Thymus (tissue), 11 donors: ENCODE data around the gene C3orf52. TPM values are rescaled to one million over a fixed set of nuclear protein-coding genes. Genes with fewer than 3 reads are reported as not detected.
A peak's percentile ranks its signal among the peaks of the same experiment; 100 is the strongest.

Experiments
- DNase-seq, 9 donors: peaks; one replicate each; pipeline ENCODE4 v3.0.0-alpha.2; 2013; ENCODE audit warnings: low spot score in 9 of 9, low read depth in 6 of 9, missing footprints in 1 of 9
- H3K27ac ChIP-seq, 2 donors: one replicate each; pipeline ENCODE4 v1.5.1; 2013; ENCODE audit warnings: control low read depth in 1 of 2, low read depth in 1 of 2, low read length in 1 of 2, mild to moderate bottlenecking in 1 of 2, moderate library complexity in 1 of 2
- H3K27me3 ChIP-seq, 2 donors: one replicate each; pipeline ENCODE4 v1.5.1; 2013; ENCODE audit warnings: low read length in 1 of 2; ENCODE audit not compliant: control insufficient read depth in 2 of 2, insufficient read depth in 1 of 2
- H3K36me3 ChIP-seq, 2 donors: one replicate each; pipeline ENCODE4 v1.5.1; 2013; ENCODE audit warnings: low read length in 1 of 2, mild to moderate bottlenecking in 1 of 2, moderate library complexity in 1 of 2; ENCODE audit not compliant: control insufficient read depth in 2 of 2, insufficient read depth in 2 of 2
- H3K4me1 ChIP-seq, 2 donors: one replicate each; pipeline ENCODE4 v1.5.1; 2013; ENCODE audit warnings: low read length in 2 of 2; ENCODE audit not compliant: control insufficient read depth in 2 of 2, insufficient read depth in 2 of 2
- H3K4me3 ChIP-seq, 2 donors: one replicate each; pipeline ENCODE4 v1.5.1; 2013; ENCODE audit warnings: low read length in 2 of 2, control low read depth in 1 of 2, mild to moderate bottlenecking in 1 of 2
- H3K9me3 ChIP-seq, 2 donors: one replicate each; pipeline ENCODE4 v1.5.1; 2013; ENCODE audit warnings: low read length in 1 of 2, mild to moderate bottlenecking in 1 of 2; ENCODE audit not compliant: control insufficient read depth in 2 of 2, insufficient read depth in 1 of 2
- WGBS: extraction: QIAGEN DNeasy Blood & Tissue Kit; methylation state at CpG from one replicate; pipeline ENCODE4 v1.1.7; 2013; 5-methylcytosine and 5-hydroxymethylcytosine counted together
- polyA plus RNA-seq: library from polyadenylated mRNA; stranded (reverse); fragments of 200-250 nt; gene quantifications from one replicate; pipeline ENCODE4 v1.2.3, GENCODE V29; 2013
- total RNA-seq: library from RNA; stranded (reverse); fragments of 120-200 nt; gene quantifications from one replicate; pipeline ENCODE4 v1.2.4, GENCODE V29; 2013
- donor health status: healthy.

C3orf52 gene
- total and polyA plus RNA-seq, 2 donors, result 5.8 to 9.9 TPM

- peaks cover 0 to 5% of the 10 kb centered on the region in 2 donors for H3K36me3 ChIP-seq
- H3K9me3 ChIP-seq, result no peaks in the 10 kb centered on the region
- DNase-seq, result no peak
- no peak overlapping the region for H3K4me3 ChIP-seq
- H3K4me1 ChIP-seq, result peaks cover 27 to 43% of the 10 kb centered on the region in 2 donors
- peaks cover 0 to 7% of the 10 kb centered on the region in 2 donors for H3K27me3 ChIP-seq
- WGBS, result 86% methylated on average over 6 of the region's 6 CpGs
- no peak overlapping the region for H3K27ac ChIP-seq
These were observed 4.8 kb downstream of the C3orf52 start for GRCh38 chr3:112090887-112091586.

GRCh38 chr3:112092496-112093179, 6.4 kb downstream of the C3orf52 start:
- H3K36me3 ChIP-seq, result peaks cover 0 to 5% of the 10 kb centered on the region in 2 donors
- WGBS, result 74% methylated on average over 6 of the region's 6 CpGs
- no peak overlapping the region for H3K4me3 ChIP-seq
- no peaks in the 10 kb centered on the region for H3K27me3 ChIP-seq
- DNase-seq, result peak in 1 of 9 donors; percentile 58
- peaks cover 27 to 38% of the 10 kb centered on the region in 2 donors for H3K4me1 ChIP-seq
- H3K9me3 ChIP-seq, result no peaks in the 10 kb centered on the region
- peak overlapping the region; percentile 65 to 70 for H3K27ac ChIP-seq

- Histone ChIP-seq H3K4me1 (peaks cover 27 to 36% of the 10 kb centered on the region in 2 donors), H3K27ac (peak overlapping the region; percentile 53 to 70), H3K36me3 (peaks cover 0 to 7% of the 10 kb centered on the region in 2 donors), H3K27me3 (no peaks in the 10 kb centered on the region), H3K9me3 (no peaks in the 10 kb centered on the region), H3K4me3 (no peak overlapping the region)
- DNase-seq, result no peak
These were observed 7.0 kb downstream of the C3orf52 start for GRCh38 chr3:112093180-112093522.

DNA sequence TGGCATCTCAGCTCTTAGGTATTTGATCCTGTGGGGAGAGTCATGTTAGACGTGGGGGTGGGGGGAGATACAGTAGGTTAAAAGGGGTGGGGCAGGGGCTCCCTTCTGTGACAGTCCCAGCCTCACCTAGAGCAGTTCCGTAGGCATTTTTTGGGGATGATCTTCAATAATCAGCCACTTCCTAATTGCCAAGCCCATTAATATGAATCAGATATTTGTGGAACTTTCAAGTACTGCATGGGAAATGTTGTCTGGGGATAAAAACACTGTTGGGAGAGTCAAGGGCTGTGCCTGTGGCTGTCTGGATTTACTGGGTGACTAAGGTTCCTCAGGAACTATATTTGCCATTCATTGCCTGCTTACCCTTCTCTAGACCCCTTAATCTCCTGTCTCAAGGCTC, 9.5 kb downstream of the C3orf52 start:
- no peak overlapping the region for H3K27ac ChIP-seq
- WGBS, result 69% methylated on average over 2 of the region's 2 CpGs
- H3K9me3 ChIP-seq, result no peaks in the 10 kb centered on the region
- peaks cover 3 to 9% of the 10 kb centered on the region in 2 donors for H3K36me3 ChIP-seq
- H3K4me3 ChIP-seq, result no peak overlapping the region
- no peaks in the 10 kb centered on the region for H3K27me3 ChIP-seq
- DNase-seq, result no peak
- H3K4me1 ChIP-seq, result peaks cover 17 to 26% of the 10 kb centered on the region in 2 donors

DNA sequence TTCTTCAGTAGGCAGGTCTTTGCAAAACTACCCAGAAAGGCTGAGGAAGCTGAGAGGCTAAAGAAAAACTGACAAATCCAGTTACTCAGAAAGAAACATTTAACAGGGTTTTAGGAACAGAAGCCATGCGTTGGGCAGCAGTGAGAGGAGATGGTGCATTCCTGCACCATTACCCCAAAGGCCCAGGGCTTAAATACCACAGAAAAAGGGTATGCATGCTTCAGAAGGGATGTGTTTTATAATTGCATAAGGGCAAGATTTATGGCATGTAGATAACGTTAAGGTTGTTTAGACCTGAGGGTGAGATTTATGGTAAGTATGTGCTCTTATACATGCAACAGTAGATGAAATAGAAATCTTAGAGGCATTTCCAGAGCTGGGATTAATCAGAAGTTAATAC, 10.0 kb downstream of the C3orf52 start:
- Histone ChIP-seq H3K4me1 (peaks cover 13 to 22% of the 10 kb centered on the region in 2 donors), H3K9me3 (no peaks in the 10 kb centered on the region), H3K27ac (no peak overlapping the region), H3K36me3 (peaks cover 3 to 9% of the 10 kb centered on the region in 2 donors), H3K4me3 (no peak overlapping the region), H3K27me3 (no peaks in the 10 kb centered on the region)
- 93% methylated on average over 2 of the region's 2 CpGs for WGBS
- no peak for DNase-seq

GRCh38 chr3:112097378-112097777, 11.2 kb downstream of the C3orf52 start:
- Histone ChIP-seq H3K27me3 (no peaks in the 10 kb centered on the region), H3K36me3 (peaks cover 9 to 14% of the 10 kb centered on the region in 2 donors), H3K9me3 (no peaks in the 10 kb centered on the region), H3K4me1 (peaks cover 8 to 13% of the 10 kb centered on the region in 2 donors), H3K27ac (no peak overlapping the region), H3K4me3 (no peak overlapping the region)
- DNase-seq, result peak in 1 of 9 donors; percentile 19
- 43% methylated on average over 4 of the region's 4 CpGs for WGBS

DNA sequence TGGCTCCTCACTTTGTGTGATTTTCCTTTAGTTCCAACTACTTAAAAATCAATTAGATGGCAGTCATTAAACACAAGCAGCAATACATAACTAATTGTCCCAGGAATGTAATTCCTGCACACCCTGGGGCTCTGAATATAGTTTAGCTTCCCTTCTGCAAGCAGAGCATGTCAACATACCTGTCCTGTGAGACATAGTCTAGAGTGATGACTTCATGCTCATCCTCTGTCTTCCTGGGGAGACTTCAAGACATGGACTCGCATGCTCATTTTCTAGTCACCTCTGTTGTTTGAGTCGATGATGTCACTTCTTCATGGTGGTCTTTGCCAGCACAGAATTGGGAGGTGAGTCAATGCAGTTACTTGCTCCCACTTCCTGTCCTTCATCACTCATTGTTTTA, 15.7 kb downstream of the C3orf52 start:
- DNase-seq, result no peak
- Histone ChIP-seq H3K9me3 (peaks cover 0 to 1% of the 10 kb centered on the region in 2 donors), H3K4me1 (peaks cover 0 to 3% of the 10 kb centered on the region in 2 donors), H3K27ac (no peak overlapping the region), H3K4me3 (no peak overlapping the region), H3K27me3 (no peaks in the 10 kb centered on the region), H3K36me3 (peaks cover 24 to 32% of the 10 kb centered on the region in 2 donors)
- WGBS, result 97% methylated on average over 2 of the region's 2 CpGs

DNA sequence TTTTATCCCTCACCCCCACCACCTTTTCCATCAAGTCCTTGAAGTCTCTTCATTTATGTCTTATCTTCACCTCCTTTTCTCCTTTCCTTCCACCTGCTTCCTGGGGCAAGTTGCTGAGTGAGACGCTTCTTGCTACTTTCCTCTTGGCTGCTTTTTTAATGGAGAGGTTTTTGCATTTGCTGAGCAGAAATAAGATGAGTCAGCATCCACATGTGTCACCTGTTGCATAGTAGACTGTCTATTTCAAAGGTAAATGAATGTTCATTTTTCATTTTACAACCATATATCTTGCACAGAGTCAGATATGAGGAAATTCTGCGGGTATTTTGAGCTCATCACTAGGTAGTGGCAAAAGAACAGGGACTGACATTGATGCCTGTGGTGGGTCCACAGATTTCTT, 18.6 kb downstream of the C3orf52 start:
- Histone ChIP-seq H3K4me3 (no peak overlapping the region), H3K27me3 (no peaks in the 10 kb centered on the region), H3K4me1 (peaks cover 3% of the 10 kb centered on the region in 2 donors), H3K27ac (no peak overlapping the region), H3K36me3 (peaks cover 30 to 32% of the 10 kb centered on the region in 2 donors), H3K9me3 (peaks cover 0 to 1% of the 10 kb centered on the region in 2 donors)
- WGBS, result 77% methylated on average over 2 of the region's 2 CpGs
- no peak for DNase-seq

DNA sequence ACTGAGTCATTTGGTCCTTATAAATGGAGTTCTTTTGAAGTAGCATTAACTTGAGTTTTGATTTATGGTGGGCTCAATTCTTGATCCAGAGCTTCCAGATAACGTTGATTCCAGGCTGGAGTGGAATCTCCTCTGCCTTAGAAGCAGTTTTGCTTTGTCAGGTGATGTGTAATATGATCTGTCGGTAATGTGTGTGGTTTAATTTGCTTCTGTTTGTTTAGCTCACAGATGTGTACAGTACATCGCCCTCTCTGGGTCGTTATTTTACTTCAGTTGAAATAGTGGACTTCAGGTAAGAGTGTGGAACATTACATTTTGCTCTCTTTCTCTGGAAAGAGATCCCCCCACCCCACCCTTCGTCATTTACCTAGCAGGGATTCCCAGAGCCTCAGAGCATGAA, 23.1 kb downstream of the C3orf52 start:
- Histone ChIP-seq H3K9me3 (peaks cover 0 to 1% of the 10 kb centered on the region in 2 donors), H3K27me3 (no peaks in the 10 kb centered on the region), H3K4me3 (no peak overlapping the region), H3K36me3 (peaks cover 17 to 22% of the 10 kb centered on the region in 2 donors), H3K4me1 (peaks cover 17 to 32% of the 10 kb centered on the region in 2 donors), H3K27ac (no peak overlapping the region)
- WGBS, result 91% methylated on average over 5 of the region's 5 CpGs
- DNase-seq, result no peak
